SJSA1 (cell line): ENCODE measurements around the gene DDX51. TPM values are rescaled to one million over a fixed set of nuclear protein-coding genes. Genes with fewer than 3 reads are reported as not detected.

Experiments used
- total RNA-seq: library from RNA; depleted of rRNA; stranded (reverse); fragments of >200 nt; shearing (Covaris generic); gene quantifications from 2 replicates; pipeline ENCODE4 v1.2.3, GENCODE V29; 2014; rRNA removed

Gene DDX51
- total RNA-seq, 1 experiment from 2014 or later: 11.8 TPM

Other genes with a start within 250 kb of the DDX51 start
- 1.5 and 2.9 TPM in 2 replicates for gene ULK1, start 249.7 kb downstream of the DDX51 start, total RNA-seq
- gene PUS1, start 215.0 kb downstream of the DDX51 start, total RNA-seq: 7.0 and 14.3 TPM in 2 replicates
- gene EP400, start 194.4 kb downstream of the DDX51 start, total RNA-seq: 9.7 and 10.3 TPM in 2 replicates
- 10.1 and 11.9 TPM in 2 replicates for gene NOC4L, start 138 bp upstream of the DDX51 start, total RNA-seq
- not detected in 2 replicates for gene GALNT9, start 185.3 kb upstream of the DDX51 start, total RNA-seq